Amygdala (tissue), 56 donors: ENCODE results near the gene ADCY10.

Experiments
- DNase-seq, 56 donors: peaks; one replicate each; lab custom pipeline; 2025; lab: John Stamatoyannopoulos, UW

The ADCY10 gene

GRCh38 chr1:167792188-167792565 lies 121.8 kb downstream of the ADCY10 start:
- DNase-seq, result no peak

GRCh38 chr1:167791281-167792187 lies 122.4 kb downstream of the ADCY10 start:
- peak in 2 of 56 donors; percentile 2 to 7 for DNase-seq

DNA sequence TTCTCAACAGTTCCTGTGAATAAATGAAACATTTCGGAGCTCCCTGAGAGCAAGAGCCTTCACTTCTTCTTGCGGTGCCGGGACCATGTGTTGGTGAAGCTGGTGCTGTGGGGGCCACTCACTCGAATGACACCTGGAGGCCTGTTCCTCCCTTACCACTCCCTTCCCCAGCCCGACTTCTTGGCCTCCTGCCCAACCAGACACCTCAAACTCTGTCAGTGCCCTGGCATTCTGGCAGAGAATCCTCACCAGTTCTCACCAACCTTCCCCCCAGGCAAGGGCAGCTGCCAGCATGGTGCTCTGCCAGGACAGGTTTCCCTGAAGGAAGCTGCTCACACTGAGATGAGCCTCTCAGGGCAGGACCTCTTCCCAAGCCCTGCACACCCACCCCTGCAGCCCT lies 123.8 kb downstream of the ADCY10 start:
- DNase-seq, result no peak

- DNase-seq, result no peak
These were observed 124.4 kb downstream of the ADCY10 start for GRCh38 chr1:167789501-167789900.

- no peak for DNase-seq
These were observed 127.4 kb downstream of the ADCY10 start for GRCh38 chr1:167786502-167786901.

DNA sequence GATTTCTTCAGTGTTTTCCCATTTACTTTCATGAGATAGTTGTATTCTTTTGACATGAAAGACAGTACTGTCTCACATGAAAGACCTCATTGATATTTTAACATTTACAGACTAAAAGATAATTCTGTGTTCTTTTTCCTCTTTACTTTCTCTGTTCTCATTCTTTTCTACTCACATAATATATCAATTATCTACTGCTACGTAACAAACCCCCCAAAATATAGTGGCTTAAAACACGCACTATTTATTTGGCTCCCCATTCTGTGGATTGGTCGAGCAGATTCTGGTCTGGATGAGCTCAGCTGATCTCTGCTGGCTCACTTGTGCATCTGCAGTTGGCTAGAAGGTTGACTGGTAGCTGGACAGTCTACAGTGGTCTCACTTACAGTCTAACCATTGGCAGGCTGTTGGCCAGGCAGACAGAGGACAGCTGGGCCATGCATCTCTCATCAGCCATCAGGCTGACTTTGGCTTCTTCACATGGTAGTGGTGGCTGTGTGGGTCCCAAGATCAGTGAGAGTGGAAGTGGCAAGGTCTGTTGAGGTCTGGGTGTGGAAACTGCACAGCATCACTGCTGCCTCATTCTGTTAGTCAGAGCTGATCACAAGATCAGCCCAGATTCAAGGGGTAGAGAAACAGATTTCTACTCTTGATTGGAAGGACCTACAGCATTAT lies 128.9 kb downstream of the ADCY10 start:
- peak in 2 of 56 donors; percentile 7 to 20 for DNase-seq

DNA sequence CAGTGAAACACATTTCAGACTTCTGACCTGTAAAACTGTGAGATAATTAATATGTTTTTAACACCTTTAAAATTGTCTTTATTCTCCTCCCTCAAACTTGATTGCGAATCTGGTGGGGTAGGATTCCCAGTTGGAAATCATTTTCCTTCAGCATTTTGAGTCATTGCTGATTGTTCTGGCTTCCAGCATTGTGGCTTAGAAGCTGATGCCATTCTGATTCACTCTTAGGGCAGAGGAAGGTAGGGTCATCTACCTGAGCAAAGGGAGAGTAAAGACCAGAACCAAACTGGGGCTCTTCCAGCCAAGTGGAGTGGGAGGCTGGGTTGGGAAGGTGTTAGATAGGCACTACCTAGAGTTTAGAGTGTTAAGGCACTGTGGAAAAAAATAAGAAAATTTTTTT lies 131.0 kb downstream of the ADCY10 start:
- DNase-seq, result no peak

DNA sequence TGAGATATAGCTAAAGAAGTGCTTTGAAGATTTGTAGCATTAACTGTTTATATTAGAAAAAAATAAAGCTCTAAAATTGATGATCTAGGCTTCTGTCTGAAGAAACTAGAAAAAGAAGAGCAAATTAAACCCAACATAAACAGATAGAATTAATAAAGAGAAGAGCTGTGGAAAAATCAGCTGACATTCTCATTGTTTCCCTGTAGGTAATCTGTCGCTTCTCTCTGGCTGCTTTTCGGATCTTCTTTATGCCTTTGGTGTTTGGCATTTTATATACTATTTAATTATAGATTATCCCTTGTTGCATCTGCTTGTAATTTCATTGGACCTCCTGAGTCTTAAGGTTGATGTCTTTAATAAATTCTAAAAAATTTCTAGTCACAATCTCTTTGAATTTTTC lies 132.4 kb downstream of the ADCY10 start:
- DNase-seq, result no peak

- DNase-seq, result no peak
These were observed 136.7 kb downstream of the ADCY10 start for GRCh38 chr1:167777269-167777650.

DNA sequence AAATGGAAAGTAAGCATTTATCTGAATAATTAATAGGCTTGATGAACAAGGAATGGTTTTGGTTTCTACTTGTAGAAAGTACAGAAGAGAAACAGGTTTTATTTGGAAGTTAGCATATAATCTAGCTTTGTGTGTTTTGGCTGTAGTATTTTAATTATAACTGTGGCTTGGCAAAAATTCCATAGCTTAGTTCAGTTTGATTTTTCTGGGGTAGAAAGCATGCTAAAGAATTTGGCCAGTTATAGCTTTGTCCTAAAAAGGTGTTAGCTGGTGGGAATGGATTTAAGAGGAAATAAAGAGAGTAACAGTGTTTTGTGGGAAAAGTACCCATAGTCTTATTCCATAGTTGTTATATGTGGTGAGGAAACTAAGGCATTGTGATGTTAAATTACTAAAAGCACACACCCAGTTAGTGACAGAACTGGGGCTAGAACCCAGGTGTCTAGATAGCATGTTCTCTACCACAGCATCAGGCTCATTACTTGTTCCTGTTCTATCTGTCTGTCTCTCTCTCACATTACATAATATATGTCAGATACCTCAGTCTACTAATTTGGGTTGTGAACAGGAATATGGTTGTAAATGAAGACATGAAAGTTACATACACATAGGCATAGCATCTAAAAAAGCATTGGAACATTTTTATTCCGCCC lies 137.2 kb downstream of the ADCY10 start:
- DNase-seq, result no peak

- DNase-seq, result no peak
These were observed 137.8 kb downstream of the ADCY10 start for GRCh38 chr1:167776151-167776550.

DNA sequence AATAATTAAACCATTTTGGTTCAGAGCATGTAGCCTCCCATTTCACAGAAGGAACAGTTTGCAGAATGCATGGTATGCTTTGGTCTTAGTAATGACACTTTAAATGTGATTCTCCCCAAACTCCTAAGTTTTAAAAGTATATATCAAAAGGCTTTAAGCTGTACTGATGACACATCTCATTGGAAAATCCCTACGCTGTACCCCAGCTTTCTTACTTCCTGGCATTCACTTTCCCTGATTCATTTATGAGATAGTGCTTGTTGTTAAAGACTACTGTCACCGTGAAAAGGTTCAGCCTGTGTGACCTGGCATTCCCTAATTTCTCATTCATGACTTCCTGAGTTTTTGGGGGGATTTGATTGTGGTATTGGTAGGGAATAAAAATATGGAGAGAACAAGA lies 138.8 kb downstream of the ADCY10 start:
- no peak for DNase-seq

GRCh38 chr1:167774710-167775109 lies 139.2 kb downstream of the ADCY10 start:
- DNase-seq, result no peak

- DNase-seq, result no peak
These were observed 140.4 kb downstream of the ADCY10 start for GRCh38 chr1:167773516-167773915.

DNA sequence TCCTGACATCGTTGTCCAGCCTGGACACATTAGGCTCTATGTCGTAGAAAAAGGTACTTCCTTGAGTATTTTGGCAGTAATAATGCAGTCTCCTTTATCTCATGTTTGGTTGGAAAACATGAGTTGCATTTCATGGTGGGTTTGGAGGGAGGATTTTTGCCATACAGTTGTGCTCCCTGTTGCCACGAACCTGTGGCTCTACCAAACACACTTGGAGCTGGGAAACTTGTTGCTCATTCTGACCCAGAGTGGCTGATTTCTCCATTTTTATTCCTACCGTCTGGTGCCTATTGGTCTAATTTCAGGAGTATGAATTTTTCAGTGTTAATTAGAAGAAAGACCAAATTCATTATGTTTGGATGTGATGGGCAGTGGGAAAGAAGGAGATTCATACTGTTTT lies 141.5 kb downstream of the ADCY10 start:
- no peak for DNase-seq

GRCh38 chr1:167770127-167770526 lies 143.8 kb downstream of the ADCY10 start:
- DNase-seq, result no peak

DNA sequence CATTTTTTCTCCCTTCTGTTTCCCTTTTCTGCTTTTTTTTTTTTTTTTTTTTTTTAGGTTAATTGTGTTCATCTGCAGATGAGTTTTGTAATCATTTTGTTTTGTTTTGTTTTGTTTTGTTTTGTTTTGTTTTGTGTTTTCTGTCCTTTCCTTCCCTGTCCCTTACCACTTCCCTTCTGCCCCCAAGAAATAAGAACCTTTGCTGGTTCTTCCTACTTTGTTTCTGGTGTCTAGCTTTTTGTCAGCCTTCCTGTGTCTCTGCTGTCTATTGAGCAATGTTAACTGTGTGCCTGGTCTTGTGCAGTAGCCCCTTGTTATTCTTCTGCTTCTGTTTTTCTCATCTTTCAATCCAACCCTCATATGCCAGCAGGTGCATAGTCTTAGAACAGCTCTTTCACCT lies 146.2 kb downstream of the ADCY10 start:
- no peak for DNase-seq

GRCh38 chr1:167766538-167766937 lies 147.4 kb downstream of the ADCY10 start:
- DNase-seq, result no peak

DNA sequence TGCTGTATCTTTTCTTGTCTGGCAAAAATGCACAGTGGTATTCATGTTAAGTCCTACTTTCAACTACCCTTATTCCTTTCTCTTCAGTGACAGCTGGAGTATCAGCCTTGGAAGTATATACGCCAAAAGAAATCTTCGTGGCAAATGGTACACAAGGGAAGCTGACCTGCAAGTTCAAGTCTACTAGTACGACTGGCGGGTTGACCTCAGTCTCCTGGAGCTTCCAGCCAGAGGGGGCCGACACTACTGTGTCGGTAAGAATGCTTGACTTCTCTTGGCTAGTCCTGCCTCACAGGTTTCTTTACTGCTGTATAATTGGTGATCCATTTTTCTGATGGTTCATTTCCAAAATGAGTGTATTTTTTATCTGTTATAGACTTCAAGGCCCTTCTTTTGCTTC lies 148.4 kb downstream of the ADCY10 start:
- no peak for DNase-seq

GRCh38 chr1:167764458-167765330 lies 149.2 kb downstream of the ADCY10 start:
- DNase-seq, result no peak
